Liver (tissue), 9 donors: ENCODE measurements around the gene TANGO2. TPM values are rescaled to one million over a fixed set of nuclear protein-coding genes. Genes with fewer than 3 reads are reported as not detected.

Source experiments
- DNase-seq: peaks from one replicate; pipeline ENCODE4 v3.0.0-alpha.2; 2017; ENCODE audit warnings: low spot score
- H3K27ac ChIP-seq, 2 donors: one replicate each; pipeline ENCODE4 v1.7.0; 2013; ENCODE audit warnings: inconsistent platforms in 2 of 2, low read length in 2 of 2, control low read depth in 1 of 2, low read depth in 1 of 2, mild to moderate bottlenecking in 1 of 2
- H3K27me3 ChIP-seq, 4 donors: one replicate each; pipeline versions ENCODE4 v1.6.1 to v1.7.0; 2013; ENCODE audit warnings: low read length in 3 of 4, inconsistent platforms in 1 of 4, mild to moderate bottlenecking in 1 of 4, moderate library complexity in 1 of 4; ENCODE audit not compliant: control insufficient read depth in 4 of 4, insufficient read depth in 4 of 4
- H3K36me3 ChIP-seq, 4 donors: one replicate each; pipeline versions ENCODE4 v1.6.1 to v1.7.0; 2013; ENCODE audit warnings: low read length in 3 of 4, mild to moderate bottlenecking in 3 of 4, low read depth in 1 of 4, moderate library complexity in 1 of 4; ENCODE audit not compliant: control insufficient read depth in 4 of 4, insufficient read depth in 3 of 4
- H3K4me1 ChIP-seq, 4 donors: one replicate each; pipeline versions ENCODE4 v1.6.1 to v1.7.0; 2013; ENCODE audit warnings: low read length in 3 of 4, mild to moderate bottlenecking in 3 of 4, moderate library complexity in 1 of 4; ENCODE audit not compliant: control insufficient read depth in 4 of 4, insufficient read depth in 4 of 4
- H3K4me3 ChIP-seq, 3 donors: one replicate each; pipeline versions ENCODE4 v1.6.1 to v1.7.0; 2013; ENCODE audit warnings: low read length in 3 of 3, control low read depth in 1 of 3, low read depth in 1 of 3, mild to moderate bottlenecking in 1 of 3
- H3K9ac ChIP-seq, 2 donors: one replicate each; pipeline ENCODE4 v1.7.0; 2013; ENCODE audit warnings: low read length in 2 of 2, mild to moderate bottlenecking in 2 of 2, moderate library complexity in 2 of 2, control low read depth in 1 of 2, low read depth in 1 of 2
- H3K9me3 ChIP-seq, 4 donors: one replicate each; pipeline versions ENCODE4 v1.6.1 to v1.7.0; 2013; ENCODE audit warnings: low read length in 3 of 4; ENCODE audit not compliant: control insufficient read depth in 4 of 4
- ATF3 ChIP-seq: IDR thresholded peaks from 2 replicates; pipeline ENCODE4 v1.6.1; 2016; ENCODE audit warnings: antibody characterized with exemption
- EGR1 ChIP-seq, 2 donors: IDR thresholded peaks; 2 replicates each; pipeline ENCODE4 v1.6.1; 2016 to 2018; ENCODE audit warnings: antibody characterized with exemption in 2 of 2, low read depth in 2 of 2
- FOXA1 ChIP-seq: IDR thresholded peaks from 2 replicates; pipeline ENCODE4 v1.6.1; 2016; ENCODE audit warnings: antibody characterized with exemption
- FOXA2 ChIP-seq: IDR thresholded peaks from 2 replicates; pipeline ENCODE4 v1.6.1; 2016; ENCODE audit warnings: antibody characterized with exemption
- GABPA ChIP-seq, 2 donors: IDR thresholded peaks in 1 of 2; conservative IDR thresholded peaks in 1 of 2; 2 replicates each; pipeline ENCODE4 v1.6.1; 2016; ENCODE audit warnings: antibody characterized with exemption in 2 of 2, mild to moderate bottlenecking in 1 of 2, moderate library complexity in 1 of 2
- HNF4A ChIP-seq, 2 donors: conservative IDR thresholded peaks; 2 replicates each; pipeline ENCODE4 v1.6.1; 2016; ENCODE audit warnings: antibody characterized with exemption in 2 of 2, mild to moderate bottlenecking in 2 of 2
- HNF4G ChIP-seq: IDR thresholded peaks from 2 replicates; pipeline ENCODE4 v1.6.1; 2016; ENCODE audit warnings: antibody characterized with exemption
- JUND ChIP-seq, 2 donors: IDR thresholded peaks; 2 replicates each; pipeline ENCODE4 v1.6.1; 2016; ENCODE audit warnings: antibody characterized with exemption in 2 of 2
- RAD21 ChIP-seq, 2 donors: IDR thresholded peaks; 2 replicates each; pipeline ENCODE4 v1.6.1; 2016; ENCODE audit warnings: antibody characterized with exemption in 2 of 2, mild to moderate bottlenecking in 2 of 2
- REST ChIP-seq: IDR thresholded peaks from 2 replicates; pipeline ENCODE4 v1.6.1; 2016; ENCODE audit warnings: antibody characterized with exemption, mild to moderate bottlenecking
- RXRA ChIP-seq, 2 donors: IDR thresholded peaks; 2 replicates each; pipeline ENCODE4 v1.6.1; 2017 to 2018; ENCODE audit warnings: antibody characterized with exemption in 2 of 2, mild to moderate bottlenecking in 1 of 2
- SP1 ChIP-seq: IDR thresholded peaks from 2 replicates; pipeline ENCODE4 v1.6.1; 2018; ENCODE audit warnings: antibody characterized with exemption, mild to moderate bottlenecking
- TAF1 ChIP-seq: conservative IDR thresholded peaks from 2 replicates; pipeline ENCODE4 v1.6.1; 2016; ENCODE audit warnings: antibody characterized with exemption, mild to moderate bottlenecking
- YY1 ChIP-seq: IDR thresholded peaks from 2 replicates; pipeline ENCODE4 v1.6.1; 2016; ENCODE audit warnings: antibody characterized with exemption, mild to moderate bottlenecking
- ZBTB33 ChIP-seq: IDR thresholded peaks from 2 replicates; pipeline ENCODE4 v1.6.1; 2016; ENCODE audit warnings: antibody characterized with exemption
- WGBS: extraction: QIAGEN DNeasy Blood & Tissue Kit; methylation state at CpG from one replicate; pipeline ENCODE4 v1.1.7; 2013; 5-methylcytosine and 5-hydroxymethylcytosine counted together
- polyA plus RNA-seq, 2 donors: library from polyadenylated mRNA; stranded (reverse) in 1 of 2; unstranded in 1 of 2; fragments of 200-250 nt in 1 of 2; fragments of >200 nt in 1 of 2; fragmentation: Nextera tagmentation in 1 of 2; extraction: Ambion mirVana in 1 of 2; gene quantifications; one replicate each; pipeline versions ENCODE4 v1.2.1 to v1.2.3, GENCODE V29; 2013 to 2015
- total RNA-seq, 2 donors: library from RNA; depleted of rRNA; stranded (reverse); fragments of >200 nt; gene quantifications; one replicate each; pipeline ENCODE4 v1.2.3, GENCODE V29; 2014
- TF ChIP-seq, protein P1 (sequence below): fragments of 150-350 bp; IDR thresholded peaks from 2 replicates; pipeline ENCODE4 v1.5.1; 2017; ENCODE audit warnings: improper control_type of control experiment, low read depth, low read length; ENCODE audit not compliant: missing input control
- TF ChIP-seq, protein P2 (sequence below): IDR thresholded peaks from 2 replicates; pipeline ENCODE4 v1.6.1; 2016; ENCODE audit warnings: antibody characterized with exemption
- donor health status: healthy.
- donor health status: healthy.
- donor health status: healthy.
- donor health status: healthy.
- donor health status: healthy.

The TANGO2 gene
- total and polyA plus RNA-seq, 4 donors = 10.8 to 153 (median 16.1) TPM

DNA sequence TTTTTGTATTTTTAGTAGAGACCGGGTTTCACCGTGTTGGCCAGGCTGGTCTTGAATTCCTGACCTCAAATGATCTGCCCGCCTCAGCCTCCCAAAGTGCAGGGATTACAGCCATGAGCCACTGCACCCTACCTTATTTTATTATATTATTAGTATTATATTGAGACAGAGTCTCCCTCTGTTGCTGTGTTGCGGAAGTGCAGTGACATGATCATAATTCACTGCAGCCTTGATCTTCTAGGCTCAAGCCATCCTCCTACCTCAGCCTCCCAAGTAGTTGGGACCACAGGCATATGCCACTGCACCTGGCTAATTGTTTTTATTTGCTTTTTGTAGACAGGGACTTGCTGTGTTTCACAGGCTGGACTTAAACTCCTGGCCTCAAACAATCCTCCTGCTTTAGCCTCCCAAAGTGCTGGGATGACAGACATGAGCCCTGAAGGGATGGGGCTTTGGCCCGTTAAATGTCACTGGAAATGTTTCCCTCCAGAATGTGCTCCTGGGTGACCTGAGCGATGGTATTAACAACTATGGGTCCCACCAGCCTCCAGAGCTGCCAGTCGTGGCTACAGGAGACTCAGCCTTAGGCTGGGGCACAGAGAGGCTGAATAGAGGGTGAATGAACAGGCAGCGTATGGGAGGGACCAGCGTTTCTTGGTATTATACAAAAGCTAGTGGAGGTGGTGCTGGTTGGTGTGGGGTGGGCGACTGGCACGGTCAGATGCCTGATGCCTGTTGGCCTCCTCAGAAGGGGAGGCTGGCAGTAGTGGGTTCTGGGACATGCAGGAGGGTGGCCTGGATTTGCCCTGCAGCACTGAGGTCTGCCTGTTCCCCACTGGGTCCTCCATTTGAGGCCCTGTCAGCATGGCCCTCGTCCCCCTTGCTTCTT lies 7.3 kb downstream of the TANGO2 start:
- DNase-seq = no peak
- Histone ChIP-seq H3K4me1 (peaks cover 6 to 20% (median 12%) of the 10 kb centered on the region in 4 donors), H3K9ac (no peak overlapping the region)

GRCh38 chr22:20028855-20029549 lies 8.1 kb downstream of the TANGO2 start:
- WGBS = 82% methylated on average over 16 of the region's 16 CpGs
- no peak overlapping the region for H3K27ac ChIP-seq
- DNase-seq = no peak
- TF ChIP-seq, protein P1, sequence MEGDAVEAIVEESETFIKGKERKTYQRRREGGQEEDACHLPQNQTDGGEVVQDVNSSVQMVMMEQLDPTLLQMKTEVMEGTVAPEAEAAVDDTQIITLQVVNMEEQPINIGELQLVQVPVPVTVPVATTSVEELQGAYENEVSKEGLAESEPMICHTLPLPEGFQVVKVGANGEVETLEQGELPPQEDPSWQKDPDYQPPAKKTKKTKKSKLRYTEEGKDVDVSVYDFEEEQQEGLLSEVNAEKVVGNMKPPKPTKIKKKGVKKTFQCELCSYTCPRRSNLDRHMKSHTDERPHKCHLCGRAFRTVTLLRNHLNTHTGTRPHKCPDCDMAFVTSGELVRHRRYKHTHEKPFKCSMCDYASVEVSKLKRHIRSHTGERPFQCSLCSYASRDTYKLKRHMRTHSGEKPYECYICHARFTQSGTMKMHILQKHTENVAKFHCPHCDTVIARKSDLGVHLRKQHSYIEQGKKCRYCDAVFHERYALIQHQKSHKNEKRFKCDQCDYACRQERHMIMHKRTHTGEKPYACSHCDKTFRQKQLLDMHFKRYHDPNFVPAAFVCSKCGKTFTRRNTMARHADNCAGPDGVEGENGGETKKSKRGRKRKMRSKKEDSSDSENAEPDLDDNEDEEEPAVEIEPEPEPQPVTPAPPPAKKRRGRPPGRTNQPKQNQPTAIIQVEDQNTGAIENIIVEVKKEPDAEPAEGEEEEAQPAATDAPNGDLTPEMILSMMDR = no peak
- TF ChIP-seq JUND (IDR thresholded peaks at IDR 0.05) = no peak
- no peak for TF ChIP-seq HNF4G
- no peak for TF ChIP-seq RAD21 (IDR thresholded peaks at IDR 0.05)
- TF ChIP-seq REST = no peak
- TF ChIP-seq TAF1 = no peak
- TF ChIP-seq RXRA (IDR thresholded peaks at IDR 0.05) = no peak
- TF ChIP-seq GABPA (IDR thresholded peaks at IDR 0.05 in 1 of 2, conservative IDR thresholded peaks at IDR 0.05 in 1 of 2) = no peak
- TF ChIP-seq FOXA1 = no peak
- TF ChIP-seq ATF3 = no peak
- no peak for TF ChIP-seq YY1
- TF ChIP-seq, protein P2, sequence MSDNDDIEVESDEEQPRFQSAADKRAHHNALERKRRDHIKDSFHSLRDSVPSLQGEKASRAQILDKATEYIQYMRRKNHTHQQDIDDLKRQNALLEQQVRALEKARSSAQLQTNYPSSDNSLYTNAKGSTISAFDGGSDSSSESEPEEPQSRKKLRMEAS = no peak
- no peak for TF ChIP-seq SP1
- no peak for TF ChIP-seq EGR1 (IDR thresholded peaks at IDR 0.05; ENCODE audit: low read depth in 2 of 2)
- TF ChIP-seq FOXA2 = no peak
- TF ChIP-seq ZBTB33 = no peak
- TF ChIP-seq HNF4A (conservative IDR thresholded peaks at IDR 0.05) = no peak
- H3K9me3 ChIP-seq = no peaks in the 10 kb centered on the region
- H3K4me3 ChIP-seq = no peak overlapping the region
- peaks cover 0 to 3% (median under 1%) of the 10 kb centered on the region in 4 donors for H3K36me3 ChIP-seq
- H3K9ac ChIP-seq = no peak overlapping the region
- peaks cover 11 to 26% (median 17%) of the 10 kb centered on the region in 4 donors for H3K4me1 ChIP-seq
- no peaks in the 10 kb centered on the region for H3K27me3 ChIP-seq

More for the DNA sequence above, 7.3 kb downstream of the TANGO2 start:
- Histone ChIP-seq H3K36me3 (peaks cover 0 to 3% (median under 1%) of the 10 kb centered on the region in 4 donors), H3K4me3 (no peak overlapping the region), H3K9me3 (no peaks in the 10 kb centered on the region), H3K27me3 (no peaks in the 10 kb centered on the region), H3K27ac (no peak overlapping the region)
- WGBS = 84% methylated on average over 12 of the region's 12 CpGs
- TF ChIP-seq HNF4A (conservative IDR thresholded peaks at IDR 0.05) (no peak), RAD21 (IDR thresholded peaks at IDR 0.05) (peak; percentile 47), HNF4G (no peak), EGR1 (IDR thresholded peaks at IDR 0.05; ENCODE audit: low read depth in 2 of 2) (no peak)
- TF ChIP-seq, protein P1 = peak; percentile 33
